Gastroesophageal sphincter (tissue), 4 donors: ENCODE measurements around the gene REEP6. TPM values are rescaled to one million over a fixed set of nuclear protein-coding genes. Genes with fewer than 3 reads are reported as not detected.
"Not testable (repeated sequence)": the region's sequence is repeated elsewhere in the genome, so short reads cannot be mapped to it uniquely, and the experiment has no call there.

Experiments used
- ATAC-seq: fragments of 150-250 bp; one replicate; pipeline ENCODE4 v1.9.1; 2016; ENCODE audit warnings: mild to moderate bottlenecking, moderate library complexity
- H3K27ac ChIP-seq, 4 donors: fragments of 200-600 bp; sonication (generic) in 3 of 4; 1 replicate in 3 of 4; 2 replicates in 1 of 4; pipeline ENCODE4 v1.5.1; 2016 to 2019
- H3K27me3 ChIP-seq: fragments of 200-600 bp; sonication (generic); one replicate; pipeline ENCODE4 v1.5.1; 2019
- H3K36me3 ChIP-seq, 2 donors: fragments of 200-600 bp; sonication (generic); one replicate each; pipeline ENCODE4 v1.5.1; 2019; ENCODE audit warnings: control low read depth in 1 of 2
- H3K4me1 ChIP-seq, 3 donors: fragments of 200-600 bp; sonication (generic); 1 replicate in 2 of 3; 2 replicates in 1 of 3; pipeline ENCODE4 v1.5.1; 2016 to 2019; ENCODE audit warnings: control low read depth in 2 of 3
- H3K4me3 ChIP-seq, 2 donors: fragments of 200-600 bp; sonication (generic); one replicate each; pipeline ENCODE4 v1.5.1; 2019; ENCODE audit warnings: mild to moderate bottlenecking in 1 of 2, moderate library complexity in 1 of 2
- H3K9me3 ChIP-seq, 3 donors: fragments of 200-600 bp; sonication (generic); one replicate each; pipeline ENCODE4 v1.5.1; 2017 to 2019; ENCODE audit warnings: control low read depth in 2 of 3
- EP300 ChIP-seq: sonication (generic); formaldehyde crosslinking; IDR thresholded peaks from one replicate; pipeline ENCODE4 v1.6.1; 2017; ENCODE audit warnings: antibody characterized with exemption, mild to moderate bottlenecking
- POLR2A ChIP-seq, 2 donors: fragments of 450-650 bp; IDR thresholded peaks; one replicate each; pipeline ENCODE4 v1.6.1; 2017; ENCODE audit warnings: antibody characterized with exemption in 2 of 2, mild to moderate bottlenecking in 2 of 2, moderate library complexity in 1 of 2
- POLR2AphosphoS5 ChIP-seq: sonication (generic); formaldehyde crosslinking; IDR thresholded peaks from one replicate; pipeline ENCODE4 v1.6.1; 2017; ENCODE audit warnings: antibody characterized with exemption
- WGBS, 2 donors: methylation state at CpG; one replicate each; pipeline ENCODE4 v1.1.5; 2018; ENCODE audit warnings: low coverage in 1 of 2; 5-methylcytosine and 5-hydroxymethylcytosine counted together
- total RNA-seq, 4 donors: library from RNA; depleted of rRNA; stranded (reverse); fragments of >200 nt; gene quantifications; one replicate each; pipeline ENCODE4 v1.1.0, GENCODE V29; 2016
- TF ChIP-seq, protein P1 (sequence below), 4 experiments: fragments of 200-600 bp in 2 of 4; fragments of 450-650 bp in 2 of 4; sonication (generic) in 1 of 4; IDR thresholded peaks; one replicate each; pipeline ENCODE4 v1.5.1; 2017 to 2019; ENCODE audit warnings: antibody characterized with exemption in 4 of 4, mild to moderate bottlenecking in 2 of 4, moderate library complexity in 2 of 4

REEP6 gene
- total RNA-seq, 4 donors from 2014 or later = 0.32 to 0.96 (median 0.40) TPM; not detected in 1

DNA sequence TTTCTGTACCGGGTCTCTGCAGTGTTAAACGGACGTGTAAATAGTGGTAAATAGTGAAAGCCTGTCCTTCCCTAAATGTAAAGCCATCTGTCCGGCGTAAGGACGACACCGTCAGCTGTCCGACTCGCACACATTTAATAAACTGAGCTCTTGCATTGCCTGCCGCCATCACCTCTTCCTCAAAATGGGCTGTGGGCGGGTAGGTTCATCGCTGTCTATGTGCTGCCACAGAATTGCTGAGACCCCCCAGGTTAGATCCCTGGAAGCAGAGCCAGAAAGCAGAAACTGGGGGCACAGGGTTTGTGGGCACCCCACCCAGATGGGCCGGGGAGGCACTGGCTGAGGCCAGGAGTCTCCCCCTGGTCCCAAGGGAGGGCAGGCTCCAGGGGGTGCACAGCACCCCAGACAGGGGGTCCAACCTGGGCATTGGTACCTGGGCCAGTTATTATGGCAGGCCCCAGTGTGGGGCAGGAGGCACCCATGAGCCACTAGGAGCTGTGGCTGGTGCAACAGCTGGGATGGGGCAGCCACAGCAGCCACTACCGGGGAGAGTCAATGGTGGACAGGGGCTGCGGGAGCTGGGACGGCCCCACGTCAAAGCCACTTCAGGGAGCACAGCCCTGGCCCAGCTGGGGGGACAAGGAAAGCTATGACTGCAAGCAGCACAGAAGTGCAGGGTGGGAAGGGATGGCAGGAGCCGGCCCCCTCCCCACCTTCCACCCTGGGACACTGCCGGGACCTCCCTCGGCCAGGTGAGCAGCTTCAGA lies 17.7 kb upstream of the REEP6 start:
- ATAC-seq = no peak
- WGBS, 2 donors = 30 to 67% methylated on average over 2 of the region's 20 CpGs
- TF ChIP-seq, protein P1, sequence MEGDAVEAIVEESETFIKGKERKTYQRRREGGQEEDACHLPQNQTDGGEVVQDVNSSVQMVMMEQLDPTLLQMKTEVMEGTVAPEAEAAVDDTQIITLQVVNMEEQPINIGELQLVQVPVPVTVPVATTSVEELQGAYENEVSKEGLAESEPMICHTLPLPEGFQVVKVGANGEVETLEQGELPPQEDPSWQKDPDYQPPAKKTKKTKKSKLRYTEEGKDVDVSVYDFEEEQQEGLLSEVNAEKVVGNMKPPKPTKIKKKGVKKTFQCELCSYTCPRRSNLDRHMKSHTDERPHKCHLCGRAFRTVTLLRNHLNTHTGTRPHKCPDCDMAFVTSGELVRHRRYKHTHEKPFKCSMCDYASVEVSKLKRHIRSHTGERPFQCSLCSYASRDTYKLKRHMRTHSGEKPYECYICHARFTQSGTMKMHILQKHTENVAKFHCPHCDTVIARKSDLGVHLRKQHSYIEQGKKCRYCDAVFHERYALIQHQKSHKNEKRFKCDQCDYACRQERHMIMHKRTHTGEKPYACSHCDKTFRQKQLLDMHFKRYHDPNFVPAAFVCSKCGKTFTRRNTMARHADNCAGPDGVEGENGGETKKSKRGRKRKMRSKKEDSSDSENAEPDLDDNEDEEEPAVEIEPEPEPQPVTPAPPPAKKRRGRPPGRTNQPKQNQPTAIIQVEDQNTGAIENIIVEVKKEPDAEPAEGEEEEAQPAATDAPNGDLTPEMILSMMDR (IDR thresholded peaks at IDR 0.05) = no peak
- TF ChIP-seq POLR2AphosphoS5 (no peak), EP300 (no peak), POLR2A (IDR thresholded peaks at IDR 0.05) (no peak)
- Histone ChIP-seq H3K36me3 (peaks cover 0 to 38% of the 10 kb centered on the region in 2 donors), H3K27me3 (peaks cover 66% of the 10 kb centered on the region), H3K4me3 (no peak overlapping the region), H3K4me1 (peaks cover 9 to 83% (median 39%) of the 10 kb centered on the region in 3 donors), H3K27ac (no peak overlapping the region), H3K9me3 (no peaks in the 10 kb centered on the region)

DNA sequence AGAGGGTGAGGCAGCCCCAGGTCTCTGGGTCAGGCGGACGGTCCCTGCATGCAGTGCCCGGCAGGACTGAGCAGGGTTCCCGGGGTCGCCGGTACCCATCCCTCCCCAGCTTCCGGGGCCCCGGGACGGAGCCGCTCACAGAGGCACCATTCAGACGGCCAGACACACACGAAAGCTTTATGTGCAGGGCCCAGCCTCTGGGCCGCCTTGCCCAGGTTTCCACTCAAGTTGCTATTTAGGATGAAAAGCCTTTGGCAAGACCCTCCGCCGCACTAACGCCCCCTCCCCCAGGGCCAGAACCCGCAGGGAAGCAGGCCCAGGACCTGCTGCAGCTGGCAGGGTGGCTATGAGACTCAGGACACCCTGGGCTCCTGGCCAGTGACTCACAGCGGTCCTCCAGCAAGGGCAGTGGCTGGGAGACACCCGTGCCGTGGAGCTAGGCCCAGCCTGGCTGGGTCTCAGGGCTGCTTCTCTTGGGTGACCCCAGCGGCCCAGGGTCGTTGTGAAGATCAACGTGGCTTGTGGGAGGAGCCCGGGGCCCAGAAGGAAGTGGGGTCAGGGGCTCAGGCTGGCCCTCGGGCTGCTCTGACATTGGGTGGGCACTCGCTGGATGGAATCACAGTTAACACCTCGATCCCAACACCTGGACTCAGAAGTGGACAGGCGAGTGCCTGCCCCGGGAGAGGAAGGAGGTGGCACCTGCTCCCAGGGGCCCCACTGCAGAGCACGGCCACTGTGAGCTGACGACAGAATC lies 16.8 kb upstream of the REEP6 start:
- Histone ChIP-seq H3K36me3 (peaks cover 0 to 38% of the 10 kb centered on the region in 2 donors), H3K4me1 (peaks cover 6 to 79% (median 35%) of the 10 kb centered on the region in 3 donors), H3K4me3 (no peak overlapping the region), H3K9me3 (no peaks in the 10 kb centered on the region), H3K27me3 (peaks cover 57% of the 10 kb centered on the region), H3K27ac (no peak overlapping the region)
- WGBS, 2 donors = 60% methylated on average over 2 of the region's 31 CpGs; no CpG with 5 or more reads in 1 of the 2 donors
- ATAC-seq = no peak
- TF ChIP-seq, protein P1 (IDR thresholded peaks at IDR 0.05) = no peak
- TF ChIP-seq POLR2AphosphoS5 (no peak), POLR2A (IDR thresholded peaks at IDR 0.05) (no peak), EP300 (no peak)

DNA sequence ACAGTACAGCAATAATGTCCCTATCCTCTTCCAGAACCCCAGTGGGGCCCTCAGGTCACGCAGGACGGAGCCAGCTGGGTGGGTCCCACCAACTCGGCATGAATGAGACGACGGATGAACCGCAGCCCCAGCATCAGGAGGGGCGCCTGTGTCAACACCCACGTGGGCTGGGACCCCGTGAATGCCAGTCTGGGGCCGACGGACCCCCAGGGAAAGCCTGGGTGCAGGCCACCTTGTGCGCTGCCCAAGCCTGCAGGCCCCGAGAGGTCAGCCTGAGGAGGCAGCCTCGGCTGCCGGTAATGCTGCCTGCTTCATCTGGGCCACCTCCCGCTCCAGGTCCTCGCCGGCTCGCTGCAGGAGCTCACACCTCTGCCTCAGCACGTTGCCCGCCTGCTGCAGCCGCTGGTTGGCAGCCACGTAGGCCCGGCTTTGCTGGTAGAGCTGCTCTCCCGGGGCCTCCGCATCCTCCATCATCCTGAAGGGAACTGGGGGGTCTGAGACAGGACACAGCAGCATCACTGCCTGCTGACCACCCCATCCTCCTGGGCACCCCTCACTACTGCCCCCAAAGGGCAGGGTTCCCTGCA lies 16.1 kb upstream of the REEP6 start:
- no CpG with 5 or more reads among the region's 26 CpGs for WGBS, 2 donors
- peaks cover 0 to 38% of the 10 kb centered on the region in 2 donors for H3K36me3 ChIP-seq
- H3K27me3 ChIP-seq = peaks cover 50% of the 10 kb centered on the region
- H3K27ac ChIP-seq = no peak overlapping the region
- TF ChIP-seq EP300 = no peak
- TF ChIP-seq POLR2A (IDR thresholded peaks at IDR 0.05) = no peak
- TF ChIP-seq, protein P1 (IDR thresholded peaks at IDR 0.05) = no peak
- no peak for TF ChIP-seq POLR2AphosphoS5
- no peaks in the 10 kb centered on the region for H3K9me3 ChIP-seq
- peaks cover 4 to 79% (median 36%) of the 10 kb centered on the region in 3 donors for H3K4me1 ChIP-seq
- H3K4me3 ChIP-seq = no peak overlapping the region
- ATAC-seq = no peak

DNA sequence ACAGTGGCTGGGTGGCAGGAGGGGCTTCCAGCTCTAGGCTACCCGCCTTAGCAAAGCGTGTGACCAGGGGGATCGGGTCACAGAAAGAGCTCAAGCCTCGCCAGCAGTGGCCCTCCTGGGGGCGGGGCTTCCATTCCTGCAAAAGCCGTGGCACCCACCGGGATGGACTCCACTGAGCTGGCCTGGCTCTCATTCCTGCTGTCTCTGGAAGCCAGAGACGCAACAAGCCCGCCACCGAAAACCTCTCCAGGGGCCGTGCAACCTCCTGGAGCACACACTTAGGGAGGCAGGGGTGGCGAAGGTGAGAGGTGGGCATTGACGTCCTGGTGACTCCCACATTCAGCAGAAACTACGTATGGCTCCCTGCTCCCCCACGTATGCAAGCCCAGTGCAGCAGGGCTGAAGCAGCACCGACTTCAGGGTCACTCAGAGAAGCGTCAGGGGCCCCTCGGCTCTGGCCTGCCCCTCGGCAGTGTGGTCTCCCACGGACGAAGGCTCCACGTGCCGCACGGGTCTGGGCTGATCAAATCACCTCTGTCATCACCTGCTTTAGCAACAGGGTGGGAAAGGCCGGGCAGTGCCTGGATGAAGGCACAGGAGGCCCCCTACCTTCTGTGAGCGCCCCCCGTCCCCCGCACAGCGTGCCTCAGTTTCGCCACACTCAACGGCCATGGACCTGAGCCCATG lies 15.1 kb upstream of the REEP6 start:
- WGBS, 2 donors = 81% methylated on average over 4 of the region's 31 CpGs; no CpG with 5 or more reads in 1 of the 2 donors
- Histone ChIP-seq H3K36me3 (peaks cover 0 to 38% of the 10 kb centered on the region in 2 donors), H3K27me3 (peaks cover 40% of the 10 kb centered on the region), H3K4me3 (no peak overlapping the region), H3K4me1 (peaks cover under 1 to 71% (median 26%) of the 10 kb centered on the region in 3 donors), H3K9me3 (no peaks in the 10 kb centered on the region), H3K27ac (no peak overlapping the region)
- ATAC-seq = no peak
- no peak for TF ChIP-seq POLR2A (IDR thresholded peaks at IDR 0.05)
- no peak for TF ChIP-seq EP300
- TF ChIP-seq, protein P1 (IDR thresholded peaks at IDR 0.05) = no peak
- TF ChIP-seq POLR2AphosphoS5 = no peak

DNA sequence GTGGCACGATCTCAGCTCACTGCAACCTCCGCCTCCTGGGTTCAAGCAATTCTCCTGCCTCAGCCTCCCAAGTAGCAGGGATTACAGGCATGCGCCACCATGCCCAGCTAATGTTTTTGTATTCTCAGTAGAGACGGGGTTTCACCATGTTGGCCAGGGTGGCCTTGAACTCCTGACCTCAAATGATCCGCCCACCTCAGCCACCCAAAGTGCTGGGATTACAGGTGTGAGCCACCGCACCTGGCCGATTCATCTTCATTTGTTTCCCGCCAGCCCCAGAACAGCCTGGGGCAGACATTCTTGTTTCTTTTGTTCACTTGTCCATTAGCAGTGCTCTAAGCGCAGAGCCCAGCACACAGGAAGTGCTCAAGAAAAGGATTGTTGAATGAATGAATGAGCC lies 13.9 kb upstream of the REEP6 start:
- not testable (repeated sequence) for H3K9me3 ChIP-seq, H3K4me3 ChIP-seq, H3K27ac ChIP-seq, ATAC-seq
- H3K36me3 ChIP-seq = peaks cover 0 to 38% of the 10 kb centered on the region in 2 donors
- WGBS, 2 donors = 86% methylated on average over 9 of the region's 9 CpGs; no CpG with 5 or more reads in 1 of the 2 donors
- peaks cover 28% of the 10 kb centered on the region for H3K27me3 ChIP-seq
- peaks cover 0 to 59% (median 19%) of the 10 kb centered on the region in 3 donors for H3K4me1 ChIP-seq
